ENCODE results near the gene EID2.

GRCh38 chr19:39558624-39559117, 18.7 kb upstream of the EID2 start:
- TF ChIP-seq, protein P1, sequence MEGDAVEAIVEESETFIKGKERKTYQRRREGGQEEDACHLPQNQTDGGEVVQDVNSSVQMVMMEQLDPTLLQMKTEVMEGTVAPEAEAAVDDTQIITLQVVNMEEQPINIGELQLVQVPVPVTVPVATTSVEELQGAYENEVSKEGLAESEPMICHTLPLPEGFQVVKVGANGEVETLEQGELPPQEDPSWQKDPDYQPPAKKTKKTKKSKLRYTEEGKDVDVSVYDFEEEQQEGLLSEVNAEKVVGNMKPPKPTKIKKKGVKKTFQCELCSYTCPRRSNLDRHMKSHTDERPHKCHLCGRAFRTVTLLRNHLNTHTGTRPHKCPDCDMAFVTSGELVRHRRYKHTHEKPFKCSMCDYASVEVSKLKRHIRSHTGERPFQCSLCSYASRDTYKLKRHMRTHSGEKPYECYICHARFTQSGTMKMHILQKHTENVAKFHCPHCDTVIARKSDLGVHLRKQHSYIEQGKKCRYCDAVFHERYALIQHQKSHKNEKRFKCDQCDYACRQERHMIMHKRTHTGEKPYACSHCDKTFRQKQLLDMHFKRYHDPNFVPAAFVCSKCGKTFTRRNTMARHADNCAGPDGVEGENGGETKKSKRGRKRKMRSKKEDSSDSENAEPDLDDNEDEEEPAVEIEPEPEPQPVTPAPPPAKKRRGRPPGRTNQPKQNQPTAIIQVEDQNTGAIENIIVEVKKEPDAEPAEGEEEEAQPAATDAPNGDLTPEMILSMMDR (conservative IDR thresholded peaks at IDR 0.05 in 1 of 2, IDR thresholded peaks at IDR 0.05 in 1 of 2; ENCODE audit: extremely low read depth in 1 of 2, insufficient read depth in 1 of 2, low read depth in 1 of 2, low read length in 2 of 2): no peak
- no peak for TF ChIP-seq EZH2 (IDR thresholded peaks at IDR 0.05; ENCODE audit: borderline replicate concordance, low read length)
